SK-N-SH (cell line): ENCODE results near the gene CHD5.

Source experiments
- CHD2 ChIP-seq: fragments of 150-350 bp; IDR thresholded peaks from 2 replicates; pipeline ENCODE4 v1.6.1; 2018; ENCODE audit warnings: low read length; ENCODE audit not compliant: partially characterized antibody
- CTCF ChIP-seq: fragments of 200-600 bp; sonication (generic); IDR thresholded peaks from 2 replicates; pipeline ENCODE4 v1.6.1; 2017; ENCODE audit warnings: antibody characterized with exemption, mild to moderate bottlenecking, moderate library complexity
- GABPA ChIP-seq: IDR thresholded peaks from 2 replicates; pipeline ENCODE4 v1.4.0; 2012; ENCODE audit warnings: low read depth, mild to moderate bottlenecking
- MXI1 ChIP-seq: IDR thresholded peaks from 2 replicates; pipeline ENCODE4 v1.6.1; 2012; ENCODE audit warnings: mild to moderate bottlenecking, low read depth, low read length, improper control_type of control experiment
- PBX3 ChIP-seq: IDR thresholded peaks from 2 replicates; pipeline ENCODE4; 2012
- POLR2AphosphoS5 ChIP-seq: IDR thresholded peaks from 2 replicates; pipeline ENCODE4 v1.6.1; 2012; ENCODE audit warnings: low read depth, low read length
- RXRA ChIP-seq: IDR thresholded peaks from 2 replicates; pipeline ENCODE4 v1.4.0; 2012; ENCODE audit warnings: low read depth, mild to moderate bottlenecking, borderline replicate concordance
- YY1 ChIP-seq: IDR thresholded peaks from 2 replicates; pipeline ENCODE4 v1.4.0; 2012; ENCODE audit warnings: low read depth, mild to moderate bottlenecking

- TF ChIP-seq POLR2AphosphoS5 (no peak), RXRA (no peak), CTCF (no peak), CHD2 (no peak), MXI1 (no peak), GABPA (no peak), PBX3 (no peak), YY1 (no peak)
Measured at GRCh38 chr1:6150006-6150938, 29.8 kb downstream of the CHD5 start.
